GM20000 (cell line): ENCODE data around the gene MRPL19.

Experiments used
- DNase-seq: peaks from one replicate; pipeline ENCODE4 v3.0.0; 2012; ENCODE audit warnings: low spot score
- CTCF ChIP-seq: IDR thresholded peaks from 2 replicates; pipeline ENCODE4 v1.5.1; 2012; ENCODE audit warnings: mild to moderate bottlenecking, control low read depth; ENCODE audit errors: extremely low read depth, missing control alignments

The MRPL19 gene

GRCh38 chr2:75646090-75646582 lies 447 bp upstream of the MRPL19 start:
- DNase-seq, result no peak
- TF ChIP-seq CTCF, result no peak

DNA sequence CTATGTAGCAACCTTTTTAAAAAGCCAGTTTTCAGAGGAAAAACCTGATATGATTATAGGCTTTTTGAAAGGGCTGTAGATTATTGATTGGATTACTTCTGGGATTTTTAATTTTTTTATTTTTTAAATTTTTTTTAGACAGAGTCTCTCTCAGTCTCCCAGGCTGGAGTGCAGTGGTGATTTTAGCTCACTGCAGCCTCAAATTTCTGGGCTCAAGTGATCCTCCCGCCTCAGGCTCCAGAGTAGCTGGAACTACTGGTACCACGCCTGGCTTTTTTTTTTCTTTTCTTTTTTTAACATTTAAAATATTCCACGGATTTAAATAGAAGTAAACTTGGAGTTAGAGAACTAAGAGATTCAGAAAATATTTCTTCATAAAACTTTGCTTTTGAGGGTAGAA lies 1.2 kb downstream of the MRPL19 start:
- DNase-seq, result no peak
- no peak for TF ChIP-seq CTCF

DNA sequence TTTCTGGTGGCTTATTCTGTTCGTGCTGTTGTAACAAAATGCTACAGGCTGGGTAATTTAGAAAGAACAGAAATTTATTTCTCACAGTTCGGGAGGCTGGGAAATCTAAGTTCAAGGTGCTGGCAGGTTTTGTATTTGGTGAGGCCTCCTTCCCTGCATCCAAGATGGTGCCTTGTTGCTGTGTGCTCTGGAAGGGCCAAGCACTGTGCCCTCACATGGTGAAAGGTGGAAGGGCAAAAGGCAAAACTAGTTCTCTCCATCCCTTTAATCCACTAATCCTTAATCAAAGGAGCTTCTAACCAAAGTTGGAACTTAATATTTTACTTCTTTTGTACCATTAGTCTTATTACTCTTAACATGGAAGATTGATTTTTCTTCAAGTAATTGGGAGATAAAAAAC lies 7.4 kb downstream of the MRPL19 start:
- no peak for TF ChIP-seq CTCF
- no peak for DNase-seq

DNA sequence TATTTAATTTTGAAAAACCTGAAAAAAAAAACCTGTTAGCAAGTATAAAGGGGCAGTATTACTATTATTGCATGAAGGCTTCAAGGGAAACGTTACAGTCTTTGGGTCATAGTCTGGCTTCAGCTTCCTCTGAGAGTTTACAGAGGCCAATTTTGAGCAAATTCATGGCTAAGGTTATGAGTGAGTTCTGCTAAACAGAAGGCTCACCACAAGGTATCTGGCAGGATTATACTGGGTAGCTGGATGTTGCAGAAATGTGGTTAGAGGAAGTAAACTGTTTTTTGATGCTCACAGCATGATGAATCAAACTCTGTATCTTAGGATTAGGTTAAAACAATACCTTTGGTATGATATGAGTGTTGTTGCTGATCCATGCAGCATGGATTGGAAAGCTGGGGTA lies 9.3 kb downstream of the MRPL19 start:
- TF ChIP-seq CTCF, result no peak
- DNase-seq, result no peak

- TF ChIP-seq CTCF, result no peak
- no peak for DNase-seq
Observed at GRCh38 chr2:75656563-75656962, 10.0 kb downstream of the MRPL19 start.

GRCh38 chr2:75657798-75658197 lies 11.2 kb downstream of the MRPL19 start:
- no peak for TF ChIP-seq CTCF
- DNase-seq, result no peak

GRCh38 chr2:75666911-75667310 lies 20.3 kb downstream of the MRPL19 start:
- no peak for DNase-seq
- no peak for TF ChIP-seq CTCF
